Vagina (tissue), 2 donors: Measurements from ENCODE around the gene AKNAD1. TPM values are rescaled to one million over a fixed set of nuclear protein-coding genes. Genes with fewer than 3 reads are reported as not detected.
A peak's percentile ranks its signal among the peaks of the same experiment; 100 is the strongest.

Source experiments
- DNase-seq, 2 donors: peaks; one replicate each; pipeline ENCODE4 v3.0.0-alpha.2; 2017; ENCODE audit errors: extremely low spot score in 2 of 2
- H3K27ac ChIP-seq: fragments of 200-600 bp; sonication (generic); one replicate; pipeline ENCODE4 v1.5.1; 2019
- H3K27me3 ChIP-seq: fragments of 200-600 bp; sonication (generic); one replicate; pipeline ENCODE4 v1.5.1; 2019
- H3K36me3 ChIP-seq, 2 donors: fragments of 200-600 bp; sonication (generic); one replicate each; pipeline ENCODE4 v1.5.1; 2017 to 2019
- H3K4me1 ChIP-seq: fragments of 200-600 bp; sonication (generic); one replicate; pipeline ENCODE4 v1.5.1; 2019
- H3K4me3 ChIP-seq, 2 donors: fragments of 200-600 bp; sonication (generic); 1 replicate in 1 of 2; 2 replicates in 1 of 2; pipeline ENCODE4 v1.5.1; 2016 to 2019
- H3K9me3 ChIP-seq: fragments of 200-600 bp; sonication (generic); one replicate; pipeline ENCODE4 v1.5.1; 2019
- POLR2A ChIP-seq, 2 donors: fragments of 450-650 bp; IDR thresholded peaks; one replicate each; pipeline ENCODE4 v1.6.1; 2017; ENCODE audit warnings: antibody characterized with exemption in 2 of 2, mild to moderate bottlenecking in 2 of 2, moderate library complexity in 2 of 2
- POLR2AphosphoS5 ChIP-seq, 2 donors: sonication (generic); formaldehyde crosslinking; IDR thresholded peaks; one replicate each; pipeline ENCODE4 v1.9.0; 2017; ENCODE audit warnings: antibody characterized with exemption in 2 of 2, mild to moderate bottlenecking in 2 of 2, low read depth in 1 of 2; ENCODE audit not compliant: insufficient read depth in 1 of 2
- intact Hi-C: fragments of 100-400 bp; cut with DNase I; formaldehyde crosslinking; loops from one replicate; pipeline ENCODE4 v1.15.1; 2023
- total RNA-seq: library from RNA; depleted of rRNA; stranded (reverse); fragments of >200 nt; gene quantifications from one replicate; pipeline ENCODE4 v1.2.3, GENCODE V29; 2016
- TF ChIP-seq, protein P1 (sequence below), 3 experiments: fragments of 450-650 bp in 2 of 3; fragments of 200-600 bp in 1 of 3; sonication (generic) in 1 of 3; IDR thresholded peaks; one replicate each; pipeline ENCODE4 v1.5.1; 2017 to 2019; ENCODE audit warnings: antibody characterized with exemption in 3 of 3, mild to moderate bottlenecking in 2 of 3, moderate library complexity in 2 of 3

The AKNAD1 gene, protein sequence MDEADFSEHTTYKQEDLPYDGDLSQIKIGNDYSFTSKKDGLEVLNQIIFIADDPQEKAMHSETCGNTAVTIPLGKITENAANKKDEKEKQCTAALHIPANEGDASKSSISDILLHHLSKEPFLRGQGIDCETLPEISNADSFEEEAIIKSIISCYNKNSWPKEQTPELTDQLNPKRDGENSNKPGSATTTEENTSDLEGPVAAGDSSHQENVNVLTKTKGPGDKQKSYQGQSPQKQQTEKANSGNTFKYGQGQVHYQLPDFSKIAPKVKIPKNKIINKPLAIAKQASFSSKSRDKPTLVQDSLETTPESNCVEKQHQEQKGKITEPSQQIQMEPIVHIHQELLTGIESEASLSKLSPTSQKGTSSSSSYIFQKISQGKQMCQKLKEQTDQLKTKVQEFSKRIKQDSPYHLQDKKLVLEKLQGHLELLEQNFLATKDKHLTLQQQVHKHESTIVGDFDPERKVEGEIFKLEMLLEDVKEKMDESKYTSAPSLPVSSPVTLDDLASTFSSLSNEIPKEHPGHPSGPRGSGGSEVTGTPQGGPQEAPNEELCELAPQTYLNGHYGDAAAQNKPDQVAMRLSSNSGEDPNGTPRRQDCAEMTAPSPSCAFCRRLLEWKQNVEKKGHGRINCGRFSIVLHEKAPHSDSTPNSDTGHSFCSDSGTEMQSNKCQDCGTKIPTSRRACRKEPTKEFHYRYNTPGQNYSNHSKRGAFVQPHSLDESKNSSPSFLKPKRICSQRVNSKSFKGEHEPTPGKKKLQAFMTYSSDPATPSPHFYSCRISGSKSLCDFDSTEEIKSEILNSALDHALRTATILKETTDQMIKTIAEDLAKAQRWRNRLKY
- total RNA-seq: 3.9 TPM

DNA sequence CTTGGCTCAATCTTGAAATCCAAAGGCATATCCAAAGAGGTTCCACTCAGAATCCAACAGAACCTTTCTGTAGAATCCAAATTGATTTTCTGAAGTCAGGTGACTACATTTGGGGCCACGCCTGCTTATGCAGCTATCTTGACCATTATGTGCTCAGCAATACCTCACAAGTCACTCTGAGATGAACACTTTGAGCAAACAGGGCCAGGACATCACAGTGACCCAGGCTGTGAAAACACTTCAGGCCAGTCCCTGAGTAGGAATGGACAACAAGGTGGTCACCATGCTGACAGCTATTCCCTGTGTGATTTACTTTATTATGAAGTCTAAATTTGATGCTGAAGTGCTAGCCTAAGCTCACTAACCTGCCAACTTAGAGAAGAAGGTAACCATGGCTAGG is at the start of gene AKNAD1:
Gene AKNAD1, minus strand, starts transcription at position 101 of the 400 bp plus-strand sequence. CDS start 4,430 bp downstream, outside the sequence.
- TF ChIP-seq POLR2A (IDR thresholded peaks at IDR 0.05): no peak
- TF ChIP-seq POLR2AphosphoS5 (IDR thresholded peaks at IDR 0.05; ENCODE audit: insufficient read depth in 1 of 2, low read depth in 1 of 2): no peak
- TF ChIP-seq, protein P1, sequence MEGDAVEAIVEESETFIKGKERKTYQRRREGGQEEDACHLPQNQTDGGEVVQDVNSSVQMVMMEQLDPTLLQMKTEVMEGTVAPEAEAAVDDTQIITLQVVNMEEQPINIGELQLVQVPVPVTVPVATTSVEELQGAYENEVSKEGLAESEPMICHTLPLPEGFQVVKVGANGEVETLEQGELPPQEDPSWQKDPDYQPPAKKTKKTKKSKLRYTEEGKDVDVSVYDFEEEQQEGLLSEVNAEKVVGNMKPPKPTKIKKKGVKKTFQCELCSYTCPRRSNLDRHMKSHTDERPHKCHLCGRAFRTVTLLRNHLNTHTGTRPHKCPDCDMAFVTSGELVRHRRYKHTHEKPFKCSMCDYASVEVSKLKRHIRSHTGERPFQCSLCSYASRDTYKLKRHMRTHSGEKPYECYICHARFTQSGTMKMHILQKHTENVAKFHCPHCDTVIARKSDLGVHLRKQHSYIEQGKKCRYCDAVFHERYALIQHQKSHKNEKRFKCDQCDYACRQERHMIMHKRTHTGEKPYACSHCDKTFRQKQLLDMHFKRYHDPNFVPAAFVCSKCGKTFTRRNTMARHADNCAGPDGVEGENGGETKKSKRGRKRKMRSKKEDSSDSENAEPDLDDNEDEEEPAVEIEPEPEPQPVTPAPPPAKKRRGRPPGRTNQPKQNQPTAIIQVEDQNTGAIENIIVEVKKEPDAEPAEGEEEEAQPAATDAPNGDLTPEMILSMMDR (IDR thresholded peaks at IDR 0.05): no peak
- Histone ChIP-seq H3K4me1 (peaks cover 10% of the 10 kb centered on the region), H3K27ac (no peak within 1 kb of the TSS), H3K36me3 (no peaks in the 10 kb centered on the region), H3K4me3 (no peak within 1 kb of the TSS), H3K9me3 (no peaks in the 10 kb centered on the region), H3K27me3 (no peaks in the 10 kb centered on the region)
- DNase-seq: no peak
- intact Hi-C loops: no loop called here

DNA sequence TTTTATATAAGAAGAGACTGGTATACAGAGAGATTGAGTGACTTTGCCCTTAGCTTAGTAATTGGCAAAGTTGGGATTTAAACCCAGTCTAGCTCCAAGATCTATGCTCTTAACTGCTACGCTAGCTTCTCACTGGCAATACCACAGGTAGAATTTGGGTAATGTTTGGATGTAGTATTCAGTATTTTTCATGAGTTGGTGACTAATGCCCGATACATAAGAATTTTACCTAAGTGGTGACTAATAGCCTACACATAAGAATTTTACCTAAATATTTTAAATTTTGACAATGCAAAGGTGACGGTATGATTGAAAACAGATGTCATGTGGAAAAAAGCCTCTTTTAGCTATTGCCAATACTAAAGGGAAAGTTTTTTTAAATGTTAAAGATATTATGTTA is 44.2 kb upstream of the AKNAD1 start:
- Histone ChIP-seq H3K4me1 (peaks cover 19% of the 10 kb centered on the region), H3K36me3 (peaks cover 0 to 10% of the 10 kb centered on the region in 2 donors), H3K4me3 (no peak overlapping the region), H3K27ac (no peak overlapping the region), H3K9me3 (no peaks in the 10 kb centered on the region), H3K27me3 (no peaks in the 10 kb centered on the region)
- TF ChIP-seq POLR2AphosphoS5 (IDR thresholded peaks at IDR 0.05; ENCODE audit: insufficient read depth in 1 of 2, low read depth in 1 of 2) (no peak), POLR2A (IDR thresholded peaks at IDR 0.05) (no peak)
- TF ChIP-seq, protein P1 (IDR thresholded peaks at IDR 0.05): no peak
- DNase-seq: no peak
- intact Hi-C loops: no loop called here

DNA sequence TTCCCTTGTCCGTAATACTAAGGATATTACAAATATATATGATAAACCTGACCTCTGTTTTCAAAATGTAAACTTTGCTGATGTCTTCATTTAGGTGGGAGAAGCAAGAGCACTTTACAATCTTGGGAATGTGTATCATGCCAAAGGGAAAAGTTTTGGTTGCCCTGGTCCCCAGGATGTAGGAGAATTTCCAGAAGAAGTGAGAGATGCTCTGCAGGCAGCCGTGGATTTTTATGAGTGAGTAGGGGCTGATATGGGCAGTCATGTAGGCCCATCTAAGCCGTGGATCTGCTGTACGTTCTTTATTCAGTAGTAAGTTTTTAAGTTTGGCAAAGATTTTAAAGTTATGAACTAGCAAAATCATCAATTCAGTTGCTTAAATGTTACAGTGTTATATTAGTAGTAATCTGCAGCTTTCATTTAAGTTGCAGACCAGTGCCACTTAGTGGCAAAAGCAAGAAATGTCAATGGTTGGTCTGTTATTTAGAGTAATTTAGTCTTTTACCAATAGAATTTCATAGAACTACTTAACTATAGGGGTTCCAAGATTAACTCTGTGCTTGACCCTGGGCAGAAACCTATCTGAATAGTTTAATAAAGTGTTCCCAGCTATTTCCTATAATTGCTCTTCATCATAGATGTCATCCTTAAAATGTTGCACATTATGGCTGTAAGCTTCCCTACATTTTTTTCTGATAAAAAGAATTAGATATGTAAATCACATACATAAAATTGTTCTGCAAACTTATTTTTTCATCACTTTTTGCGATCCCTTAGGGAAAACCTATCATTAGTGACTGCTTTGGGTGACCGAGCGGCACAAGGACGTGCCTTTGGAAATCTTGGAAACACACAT is 41.2 kb upstream of the AKNAD1 start:
- TF ChIP-seq, protein P1 (IDR thresholded peaks at IDR 0.05): peak; percentile 43 to 74 (median 58)
- no peak for TF ChIP-seq POLR2A (IDR thresholded peaks at IDR 0.05)
- peak in 1 of 2 donors; percentile 35 for TF ChIP-seq POLR2AphosphoS5 (IDR thresholded peaks at IDR 0.05; ENCODE audit: insufficient read depth in 1 of 2, low read depth in 1 of 2)
- H3K9me3 ChIP-seq: no peaks in the 10 kb centered on the region
- H3K4me1 ChIP-seq: peaks cover 27% of the 10 kb centered on the region
- DNase-seq: no peak
- intact Hi-C loops: loop anchor here (5.0 kb wide), 1 partner anchor 71 kb away; no protein-coding TSS in a partner anchor
- no peak overlapping the region for H3K4me3 ChIP-seq
- H3K27ac ChIP-seq: no peak overlapping the region
- H3K36me3 ChIP-seq: peaks cover 0 to 6% of the 10 kb centered on the region in 2 donors
- no peaks in the 10 kb centered on the region for H3K27me3 ChIP-seq

DNA sequence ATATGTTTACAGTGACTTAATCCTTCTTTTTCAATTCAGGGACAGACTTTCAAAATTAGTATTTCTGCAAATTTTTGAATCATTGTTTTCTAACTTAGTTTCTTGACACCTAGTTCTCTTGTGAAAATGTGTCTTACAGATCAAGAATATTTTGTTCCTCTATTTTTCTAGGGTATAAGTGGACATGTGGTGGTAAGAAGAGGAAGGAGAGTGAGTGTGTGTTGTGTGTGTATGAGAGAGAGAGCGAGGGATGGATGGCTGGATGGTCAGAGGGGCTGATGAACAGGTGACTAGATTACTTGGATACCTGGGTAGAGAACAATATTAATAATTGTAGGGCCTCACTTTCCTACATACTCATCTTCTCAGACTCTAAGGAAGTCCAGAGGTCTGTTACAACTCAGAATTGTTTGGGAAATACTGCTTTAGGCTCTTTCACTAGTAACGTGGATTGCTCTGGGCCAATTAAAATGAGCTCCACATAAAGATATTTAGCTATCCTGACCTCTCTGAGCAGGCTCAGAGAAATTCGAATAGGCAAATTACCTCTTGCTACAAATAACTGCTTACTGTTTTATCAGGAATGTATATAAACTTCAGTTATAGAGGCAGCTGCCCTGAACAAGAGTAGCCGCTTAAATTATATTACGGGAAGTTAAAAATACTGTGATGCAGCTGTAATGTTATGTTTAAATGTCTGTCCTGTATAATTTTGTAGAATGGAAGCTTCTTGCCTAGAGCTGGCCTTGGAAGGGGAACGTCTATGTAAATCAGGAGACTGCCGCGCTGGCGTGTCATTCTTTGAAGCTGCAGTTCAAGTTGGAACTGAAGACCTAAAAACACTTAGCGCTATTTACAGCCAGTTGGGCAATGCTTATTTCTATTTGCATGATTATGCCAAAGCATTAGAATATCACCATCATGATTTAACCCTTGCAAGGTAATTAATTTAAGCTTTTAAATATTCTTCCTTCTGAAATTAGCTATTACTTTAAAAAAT is 39.6 kb upstream of the AKNAD1 start:
- H3K9me3 ChIP-seq: no peaks in the 10 kb centered on the region
- no peak overlapping the region for H3K4me3 ChIP-seq
- peaks cover 27% of the 10 kb centered on the region for H3K4me1 ChIP-seq
- TF ChIP-seq, protein P1 (IDR thresholded peaks at IDR 0.05): no peak
- no peak for TF ChIP-seq POLR2A (IDR thresholded peaks at IDR 0.05)
- peak in 1 of 2 donors; percentile 47 for TF ChIP-seq POLR2AphosphoS5 (IDR thresholded peaks at IDR 0.05; ENCODE audit: insufficient read depth in 1 of 2, low read depth in 1 of 2)
- H3K36me3 ChIP-seq: peaks cover 0 to 1% of the 10 kb centered on the region in 2 donors
- intact Hi-C loops: loop anchor here (5.0 kb wide), 1 partner anchor 69 kb away; no protein-coding TSS in a partner anchor
- peak overlapping the region; percentile 22 for H3K27ac ChIP-seq
- no peak for DNase-seq
- H3K27me3 ChIP-seq: no peaks in the 10 kb centered on the region
